HepG2 (cell line): ENCODE results near the gene SPSB2. TPM values are rescaled to one million over a fixed set of nuclear protein-coding genes. Genes with fewer than 3 reads are reported as not detected.

ENCODE experiments used
- BRCA1 ChIP-seq: sonication (generic); formaldehyde crosslinking; IDR thresholded peaks from 2 replicates; pipeline ENCODE4 v1.4.0; 2020; ENCODE audit warnings: missing genetic modification reagents
- CBX2 ChIP-seq, 2 experiments: fragments of 200-600 bp in 1 of 2; sonication (generic); formaldehyde crosslinking in 1 of 2; IDR thresholded peaks; 2 replicates each; pipeline versions ENCODE4 v1.7.0 to v1.8.1; 2018 to 2022; ENCODE audit warnings: low read depth in 2 of 2, low read length in 1 of 2, mild to moderate bottlenecking in 1 of 2, missing genetic modification reagents in 1 of 2
- CENPX ChIP-seq: sonication (generic); formaldehyde crosslinking; IDR thresholded peaks from 2 replicates; pipeline ENCODE4 v1.9.0; 2021; ENCODE audit warnings: mild to moderate bottlenecking, missing genetic modification reagents, moderate library complexity
- DNMT3B ChIP-seq: conservative IDR thresholded peaks from 2 replicates; pipeline ENCODE4 v1.6.1; 2016; ENCODE audit warnings: missing biosample characterization, control low read depth
- E2F2 ChIP-seq: sonication (generic); formaldehyde crosslinking; IDR thresholded peaks from 2 replicates; pipeline ENCODE4 v1.4.0; 2020; ENCODE audit warnings: missing genetic modification reagents, borderline replicate concordance
- ELF3 ChIP-seq: IDR thresholded peaks from 2 replicates; pipeline ENCODE4 v1.6.1; 2016; ENCODE audit warnings: missing genetic modification reagents, missing compliant biosample characterization
- ETV5 ChIP-seq: IDR thresholded peaks from 2 replicates; pipeline ENCODE4 v1.6.1; 2018; ENCODE audit warnings: missing biosample characterization, missing genetic modification reagents, inconsistent platforms, borderline replicate concordance
- EZH2 ChIP-seq: conservative IDR thresholded peaks from 2 replicates; pipeline ENCODE4 v1.6.1; 2012; ENCODE audit warnings: mild to moderate bottlenecking, low read depth, low read length, moderate library complexity
- GATA4 ChIP-seq: sonication (generic); IDR thresholded peaks from 2 replicates; pipeline ENCODE4 v1.6.1; 2016; ENCODE audit warnings: antibody characterized with exemption, low read depth, borderline replicate concordance
- KDM5B ChIP-seq: sonication (generic); formaldehyde crosslinking; IDR thresholded peaks from 2 replicates; pipeline ENCODE4 v1.4.0; 2020; ENCODE audit warnings: missing genetic modification reagents, mild to moderate bottlenecking, borderline replicate concordance
- MAZ ChIP-seq, 2 experiments: sonication (generic) in 1 of 2; formaldehyde crosslinking in 1 of 2; IDR thresholded peaks; 2 replicates each; pipeline versions ENCODE4 v1.5.0 to v1.6.1; 2012 to 2020; ENCODE audit warnings: low read depth in 2 of 2, mild to moderate bottlenecking in 2 of 2, borderline replicate concordance in 1 of 2, improper control_type of control experiment in 1 of 2, low read length in 1 of 2, missing genetic modification reagents in 1 of 2, moderate library complexity in 1 of 2
- MBD4 ChIP-seq: IDR thresholded peaks from 2 replicates; pipeline ENCODE4 v1.6.1; 2012; ENCODE audit warnings: low read length, inconsistent platforms, borderline replicate concordance
- MEF2D ChIP-seq: sonication (generic); formaldehyde crosslinking; IDR thresholded peaks from 2 replicates; pipeline ENCODE4 v1.5.1; 2020; ENCODE audit warnings: mild to moderate bottlenecking, missing genetic modification reagents
- MLLT10 ChIP-seq: sonication (generic); formaldehyde crosslinking; IDR thresholded peaks from 2 replicates; pipeline ENCODE4 v1.4.0; 2020; ENCODE audit warnings: missing genetic modification reagents
- MZF1 ChIP-seq: sonication (generic); formaldehyde crosslinking; IDR thresholded peaks from 2 replicates; pipeline ENCODE4 v1.8.1; 2023; ENCODE audit warnings: mild to moderate bottlenecking, missing genetic modification reagents, borderline replicate concordance
- NPAS2 ChIP-seq: sonication (generic); formaldehyde crosslinking; IDR thresholded peaks from 2 replicates; pipeline ENCODE4 v1.8.0; 2022; ENCODE audit warnings: mild to moderate bottlenecking, missing genetic modification reagents, borderline replicate concordance
- RBAK ChIP-seq: sonication (generic); formaldehyde crosslinking; IDR thresholded peaks from 2 replicates; pipeline ENCODE4 v1.5.1; 2020; ENCODE audit warnings: mild to moderate bottlenecking, missing genetic modification reagents
- RFX5 ChIP-seq: IDR thresholded peaks from 2 replicates; pipeline ENCODE4 v1.6.1; 2011; ENCODE audit warnings: low read depth, low read length, improper control_type of control experiment
- TCF7L2 ChIP-seq: IDR thresholded peaks from 2 replicates; pipeline ENCODE4 v1.6.1; 2011; ENCODE audit warnings: mild to moderate bottlenecking, low read depth, low read length, moderate library complexity
- ZFP1 ChIP-seq: IDR thresholded peaks from 2 replicates; pipeline ENCODE4 v1.6.1; 2016
- ZFP36 ChIP-seq: fragments of 150-350 bp; IDR thresholded peaks from 2 replicates; pipeline ENCODE4 v1.6.1; 2018; ENCODE audit warnings: borderline replicate concordance, low read length, low read depth; ENCODE audit not compliant: partially characterized antibody
- ZNF207 ChIP-seq: fragments of 450-650 bp; IDR thresholded peaks from 2 replicates; pipeline ENCODE4 v1.6.1; 2016; ENCODE audit warnings: antibody characterized with exemption, borderline replicate concordance
- ZNF513 ChIP-seq: sonication (generic); formaldehyde crosslinking; conservative IDR thresholded peaks from 2 replicates; pipeline ENCODE4 v1.5.0; 2020; ENCODE audit warnings: missing genetic modification reagents
- ZNF597 ChIP-seq: sonication (generic); formaldehyde crosslinking; IDR thresholded peaks from 2 replicates; pipeline ENCODE4 v1.5.0; 2020; ENCODE audit warnings: missing genetic modification reagents
- ZNF839 ChIP-seq: sonication (generic); formaldehyde crosslinking; IDR thresholded peaks from 2 replicates; pipeline ENCODE4 v1.4.0; 2020; ENCODE audit warnings: missing genetic modification reagents, mild to moderate bottlenecking, borderline replicate concordance
- polyA plus RNA-seq, 8 experiments: library from polyadenylated mRNA; depleted of rRNA in 3 of 8; stranded (reverse) in 7 of 8; unstranded in 1 of 8; fragments of >200 nt; fragmentation: Illumina TruSeq in 4 of 8; extraction: Trizol in 4 of 8; gene quantifications; 2 replicates each; pipeline versions ENCODE4 v1.2.1 to v1.2.3, GENCODE V29; 2011 to 2016; ENCODE audit warnings: low read depth in 4 of 8, missing spikeins in 1 of 8, mixed read lengths in 1 of 8; ENCODE audit not compliant: insufficient read depth in 1 of 8
- total RNA-seq, 5 experiments: library from RNA; depleted of rRNA; stranded (reverse); fragments of >200 nt; fragmentation: Illumina TruSeq; extraction: Trizol; gene quantifications; 2 replicates each; pipeline ENCODE4 v1.2.3, GENCODE V29; 2016; ENCODE audit warnings: low read depth in 1 of 5

Gene SPSB2
- total and polyA plus RNA-seq, 2 of the 13 experiments (the other 11 are each of a cell fraction or from before 2014, with no cell fraction given): 2.0 to 6.2 TPM

GRCh38 chr12:6872073-6873048 is 742 bp downstream of the SPSB2 start (continued):
- TF ChIP-seq CENPX (CRISPR knock-in tag): no peak
- no peak for TF ChIP-seq RBAK
- no peak for TF ChIP-seq ZNF597 (CRISPR knock-in tag)
- TF ChIP-seq ZFP36: no peak
- TF ChIP-seq ZNF207: no peak
- TF ChIP-seq MZF1 (CRISPR knock-in tag): no peak
- TF ChIP-seq NPAS2 (CRISPR knock-in tag): no peak
- TF ChIP-seq E2F2 (CRISPR knock-in tag): 0 out of 2 replicates have a peak, but pooled peaks have one; percentile 51
- TF ChIP-seq ELF3 (CRISPR knock-in tag): peak; percentile 47; the same call in 1 of the 2 replicates
- TF ChIP-seq ZNF513 (CRISPR knock-in tag): 0 out of 2 replicates have a peak, but pooled peaks have one; percentile 55
- no peak for TF ChIP-seq KDM5B (CRISPR knock-in tag)
- 0 out of 2 replicates have a peak, but pooled peaks have one; percentile 30 for TF ChIP-seq GATA4
- no peak for TF ChIP-seq ZFP1 (CRISPR knock-in tag)
- peak; percentile 55 for TF ChIP-seq BRCA1
- peak; percentile 21; the same call in 1 of the 2 replicates for TF ChIP-seq ETV5
- no peak for TF ChIP-seq MBD4
- TF ChIP-seq ZNF839: no peak
- no peak for TF ChIP-seq CBX2 (IDR thresholded peaks at IDR 0.05; ENCODE audit: low read depth, low read length)
- no peak for TF ChIP-seq CBX2 (CRISPR knock-in tag; IDR thresholded peaks at IDR 0.05; ENCODE audit: low read depth)
- no peak for TF ChIP-seq RFX5
- TF ChIP-seq MAZ (IDR thresholded peaks at IDR 0.05; ENCODE audit: borderline replicate concordance, low read depth, low read length): peak; percentile 76; the same call in 1 of the 2 replicates
- TF ChIP-seq MAZ (CRISPR knock-in tag; IDR thresholded peaks at IDR 0.05; ENCODE audit: low read depth): peak; percentile 62
- TF ChIP-seq DNMT3B (CRISPR knock-in tag): no peak
- peak; percentile 50; the same call in 1 of the 2 replicates for TF ChIP-seq MEF2D (CRISPR knock-in tag)
- no peak for TF ChIP-seq TCF7L2
- TF ChIP-seq EZH2: no peak
- TF ChIP-seq MLLT10 (CRISPR knock-in tag): no peak
